Lower lobe of right lung (tissue), 2 donors: ENCODE measurements around the gene TCF3. TPM values are rescaled to one million over a fixed set of nuclear protein-coding genes. Genes with fewer than 3 reads are reported as not detected.

Source experiments
- ATAC-seq, 2 donors: fragments of 200-7000 bp; cut with Tn5 transposase; one replicate each; pipeline ENCODE4 v1.9.1; 2020 to 2022; ENCODE audit warnings: mild to moderate bottlenecking in 2 of 2, moderate library complexity in 2 of 2
- DNase-seq: peaks from one replicate; pipeline ENCODE4 v3.0.0-alpha.2; 2020
- H3K27ac ChIP-seq: fragments of 200-600 bp; one replicate; pipeline ENCODE4 v1.8.0; 2022
- H3K27me3 ChIP-seq: fragments of 200-600 bp; one replicate; pipeline ENCODE4 v1.8.0; 2022; ENCODE audit warnings: low read depth
- H3K36me3 ChIP-seq: fragments of 200-600 bp; one replicate; pipeline ENCODE4 v1.8.0; 2022; ENCODE audit warnings: mild to moderate bottlenecking
- H3K4me1 ChIP-seq: fragments of 200-600 bp; one replicate; pipeline ENCODE4 v1.8.0; 2022
- H3K4me3 ChIP-seq: fragments of 200-600 bp; one replicate; pipeline ENCODE4 v1.8.0; 2022; ENCODE audit warnings: mild to moderate bottlenecking
- H3K9me3 ChIP-seq: fragments of 200-600 bp; one replicate; pipeline ENCODE4 v1.8.0; 2022
- intact Hi-C: fragments of 100-400 bp; cut with DNase I; formaldehyde crosslinking; loops from one replicate; pipeline ENCODE4 v1.11.0; 2022
- total RNA-seq: library from RNA; stranded (reverse); fragmentation: NEBNext Ultra II Directional; extraction: Animal tissue kit (Norgen Biotek cat#: 25700); gene quantifications from one replicate; pipeline ENCODE4 v1.2.1, GENCODE V29; 2021
- TF ChIP-seq, protein P1 (sequence below): fragments of 200-600 bp; IDR thresholded peaks from one replicate; pipeline ENCODE4 v1.8.0; 2022; ENCODE audit warnings: antibody characterized with exemption, mild to moderate bottlenecking
- donor health status: DM: no; HTN: yes; CAD: no; lungs with severe emphysema.

The TCF3 gene
- total RNA-seq, 1 donor from 2014 or later = 44.5 TPM

DNA sequence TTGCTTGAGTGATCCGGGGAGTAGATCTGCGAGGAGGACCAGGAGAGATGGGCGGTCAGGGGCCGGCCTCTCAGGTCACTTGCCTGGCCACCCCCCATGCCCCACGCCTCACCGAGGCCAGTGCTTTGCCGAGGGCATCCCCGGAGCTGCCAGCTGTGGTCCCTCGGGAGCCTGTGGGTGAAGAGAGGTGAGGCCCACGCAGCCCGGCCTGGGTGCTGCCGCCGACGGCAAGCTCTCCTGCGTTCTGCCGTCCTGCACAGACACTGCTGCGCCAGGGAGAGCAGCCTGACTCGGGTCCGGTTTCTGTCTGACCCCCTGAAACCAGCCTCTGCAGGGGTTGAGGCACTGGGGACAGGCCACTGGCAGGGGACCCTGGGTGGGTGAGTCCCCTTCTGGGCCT, 31.4 kb downstream of the TCF3 start:
- H3K4me1 ChIP-seq = no peaks in the 10 kb centered on the region
- no peak overlapping the region for H3K27ac ChIP-seq
- TF ChIP-seq, protein P1, sequence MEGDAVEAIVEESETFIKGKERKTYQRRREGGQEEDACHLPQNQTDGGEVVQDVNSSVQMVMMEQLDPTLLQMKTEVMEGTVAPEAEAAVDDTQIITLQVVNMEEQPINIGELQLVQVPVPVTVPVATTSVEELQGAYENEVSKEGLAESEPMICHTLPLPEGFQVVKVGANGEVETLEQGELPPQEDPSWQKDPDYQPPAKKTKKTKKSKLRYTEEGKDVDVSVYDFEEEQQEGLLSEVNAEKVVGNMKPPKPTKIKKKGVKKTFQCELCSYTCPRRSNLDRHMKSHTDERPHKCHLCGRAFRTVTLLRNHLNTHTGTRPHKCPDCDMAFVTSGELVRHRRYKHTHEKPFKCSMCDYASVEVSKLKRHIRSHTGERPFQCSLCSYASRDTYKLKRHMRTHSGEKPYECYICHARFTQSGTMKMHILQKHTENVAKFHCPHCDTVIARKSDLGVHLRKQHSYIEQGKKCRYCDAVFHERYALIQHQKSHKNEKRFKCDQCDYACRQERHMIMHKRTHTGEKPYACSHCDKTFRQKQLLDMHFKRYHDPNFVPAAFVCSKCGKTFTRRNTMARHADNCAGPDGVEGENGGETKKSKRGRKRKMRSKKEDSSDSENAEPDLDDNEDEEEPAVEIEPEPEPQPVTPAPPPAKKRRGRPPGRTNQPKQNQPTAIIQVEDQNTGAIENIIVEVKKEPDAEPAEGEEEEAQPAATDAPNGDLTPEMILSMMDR = no peak
- intact Hi-C loops = no loop called here
- no peak for ATAC-seq
- peaks cover 64% of the 10 kb centered on the region for H3K36me3 ChIP-seq
- H3K27me3 ChIP-seq = no peaks in the 10 kb centered on the region
- no peaks in the 10 kb centered on the region for H3K9me3 ChIP-seq
- no peak for DNase-seq
- H3K4me3 ChIP-seq = no peak overlapping the region

DNA sequence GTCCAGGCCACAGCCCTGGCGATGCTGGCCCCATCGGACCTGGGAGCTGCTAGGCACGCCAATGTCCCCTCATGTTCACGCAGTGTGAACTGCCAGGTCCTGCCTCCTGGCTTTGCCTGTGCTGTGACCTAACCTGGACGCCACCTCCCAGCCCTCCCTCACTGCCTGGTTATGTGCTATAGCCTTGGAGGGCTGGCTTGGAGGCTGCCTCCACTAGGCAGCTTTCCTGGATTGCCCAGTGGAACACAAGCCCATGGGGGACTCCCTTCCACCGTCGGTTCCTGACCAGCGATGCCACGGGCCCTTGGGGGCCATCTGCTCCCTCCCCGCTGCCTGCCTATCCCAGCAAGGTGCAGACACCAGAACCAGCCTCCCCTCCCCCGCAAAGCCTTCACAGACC, 31.9 kb downstream of the TCF3 start:
- H3K4me1 ChIP-seq = no peaks in the 10 kb centered on the region
- H3K36me3 ChIP-seq = peaks cover 70% of the 10 kb centered on the region
- intact Hi-C loops = no loop called here
- no peak for DNase-seq
- no peaks in the 10 kb centered on the region for H3K27me3 ChIP-seq
- TF ChIP-seq, protein P1 = no peak
- no peak for ATAC-seq
- H3K27ac ChIP-seq = no peak overlapping the region
- no peak overlapping the region for H3K4me3 ChIP-seq
- no peaks in the 10 kb centered on the region for H3K9me3 ChIP-seq

DNA sequence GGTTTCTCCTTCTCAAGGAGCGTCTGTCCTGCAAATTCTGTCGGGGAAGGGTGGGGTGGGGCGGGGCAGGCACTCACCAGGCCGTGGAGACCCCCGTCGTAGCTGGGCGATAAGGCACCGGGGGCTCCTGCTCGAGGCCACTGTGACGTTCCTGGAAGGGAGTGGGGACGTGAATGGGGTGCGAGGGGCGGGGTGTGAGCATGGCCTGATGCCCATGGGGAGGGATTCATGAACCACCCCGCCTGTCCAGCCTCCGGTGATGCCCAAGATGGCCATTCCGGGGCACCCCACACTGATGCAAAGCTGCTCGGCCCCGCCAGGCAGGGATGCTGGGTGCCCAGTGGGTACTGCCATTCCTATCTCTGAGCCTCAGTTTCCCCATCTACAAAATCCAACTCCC, 32.7 kb downstream of the TCF3 start:
- H3K9me3 ChIP-seq = no peaks in the 10 kb centered on the region
- no peak overlapping the region for H3K27ac ChIP-seq
- TF ChIP-seq, protein P1 = no peak
- DNase-seq = no peak
- H3K27me3 ChIP-seq = no peaks in the 10 kb centered on the region
- ATAC-seq = no peak
- H3K4me3 ChIP-seq = no peak overlapping the region
- peaks cover 72% of the 10 kb centered on the region for H3K36me3 ChIP-seq
- intact Hi-C loops = no loop called here
- H3K4me1 ChIP-seq = no peaks in the 10 kb centered on the region

DNA sequence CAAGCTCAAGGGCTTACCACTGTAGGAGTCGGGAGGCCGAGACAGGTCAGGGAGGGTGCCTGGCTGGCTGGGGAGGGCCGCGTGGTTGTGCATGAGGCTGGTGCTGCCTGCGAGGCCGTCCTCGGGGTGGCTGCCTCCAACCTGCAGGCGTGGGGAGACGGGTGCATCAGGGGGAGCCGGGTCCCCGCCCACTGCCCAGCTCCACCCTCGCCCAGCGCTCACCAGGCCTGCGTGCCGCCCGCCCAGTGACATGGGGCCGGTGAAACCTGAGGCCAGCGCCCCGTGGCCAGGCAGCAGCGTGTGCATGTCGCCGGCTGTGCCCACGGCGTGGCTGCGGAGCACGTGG, 33.3 kb downstream of the TCF3 start:
- H3K27ac ChIP-seq = no peak overlapping the region
- H3K4me3 ChIP-seq = no peak overlapping the region
- no peak for DNase-seq
- peaks cover 77% of the 10 kb centered on the region for H3K36me3 ChIP-seq
- no peak for ATAC-seq
- H3K9me3 ChIP-seq = no peaks in the 10 kb centered on the region
- no peaks in the 10 kb centered on the region for H3K4me1 ChIP-seq
- intact Hi-C loops = no loop called here
- TF ChIP-seq, protein P1 = no peak
- no peaks in the 10 kb centered on the region for H3K27me3 ChIP-seq

DNA sequence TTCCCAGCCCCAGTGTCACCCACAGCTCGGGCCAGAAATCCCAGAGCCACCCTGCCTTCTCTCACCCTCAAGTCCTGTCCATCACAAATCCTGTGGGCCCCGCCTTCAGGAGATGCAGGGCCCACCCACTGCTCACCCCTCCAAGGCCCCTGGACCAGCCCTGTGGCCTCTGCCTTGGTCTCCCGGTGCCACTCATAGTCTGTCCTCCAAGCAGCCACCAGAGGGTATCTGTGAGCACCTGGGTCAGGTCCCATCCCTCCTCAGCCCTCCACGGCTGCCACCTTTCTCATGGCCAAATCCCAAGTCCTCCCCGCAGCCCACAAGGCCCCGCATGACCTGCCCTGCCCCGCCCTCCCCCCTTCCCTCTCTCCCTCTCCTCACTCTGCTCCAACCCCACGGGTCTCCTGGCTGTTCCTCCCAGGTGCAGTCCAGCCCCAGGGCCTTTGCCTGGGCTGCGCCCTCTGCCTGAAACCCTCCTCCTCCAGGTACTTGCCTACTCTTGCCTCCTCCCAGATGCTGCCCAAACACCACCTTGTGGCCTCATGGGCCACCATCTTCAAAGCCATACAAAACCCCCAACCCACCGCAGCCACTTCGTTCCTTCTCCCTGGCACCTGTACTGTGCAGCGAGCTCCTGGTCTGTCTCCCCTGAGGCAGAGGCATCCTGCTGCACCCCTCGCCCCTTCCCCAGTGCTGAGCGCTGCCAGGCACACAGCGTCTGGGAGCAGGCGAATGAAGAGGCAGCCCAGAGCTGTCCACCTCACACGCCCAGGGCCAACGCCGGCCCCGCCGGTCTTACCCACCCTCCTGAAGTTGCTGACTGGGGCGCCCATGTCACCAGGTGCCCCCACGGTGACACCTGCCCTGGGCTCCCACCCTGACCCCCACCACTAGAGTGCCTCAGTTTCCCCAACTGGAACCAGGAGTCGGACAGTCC, 34.0 kb downstream of the TCF3 start:
- Histone ChIP-seq H3K27ac (no peak overlapping the region), H3K4me1 (no peaks in the 10 kb centered on the region), H3K4me3 (no peak overlapping the region), H3K36me3 (peaks cover 84% of the 10 kb centered on the region), H3K9me3 (no peaks in the 10 kb centered on the region), H3K27me3 (no peaks in the 10 kb centered on the region)
- TF ChIP-seq, protein P1 = peak; percentile 15
- intact Hi-C loops = no loop called here
- DNase-seq = no peak
- ATAC-seq = peak; percentile 40 to 49
